GM12872 (cell line): ENCODE results near the gene ZNF543.

Experiments used
- CTCF ChIP-seq: IDR thresholded peaks from 3 replicates; pipeline ENCODE4 v1.5.1; 2011; ENCODE audit warnings: low read depth, mild to moderate bottlenecking, low read length, moderate library complexity; ENCODE audit not compliant: insufficient read depth

Gene ZNF543

GRCh38 chr19:57321116-57321515, 844 bp downstream of the ZNF543 start:
- TF ChIP-seq CTCF: no peak

GRCh38 chr19:57321751-57322150, 1.5 kb downstream of the ZNF543 start:
- no peak for TF ChIP-seq CTCF

- TF ChIP-seq CTCF: no peak
These were observed 4.7 kb downstream of the ZNF543 start for GRCh38 chr19:57324992-57325391.

- no peak for TF ChIP-seq CTCF
These were observed 7.7 kb downstream of the ZNF543 start for GRCh38 chr19:57327993-57328392.

GRCh38 chr19:57334191-57334590, 13.9 kb downstream of the ZNF543 start:
- no peak for TF ChIP-seq CTCF

GRCh38 chr19:57338877-57339276, 18.6 kb downstream of the ZNF543 start:
- TF ChIP-seq CTCF: no peak

- no peak for TF ChIP-seq CTCF
These were observed 22.3 kb downstream of the ZNF543 start for GRCh38 chr19:57342582-57342981.

- no peak for TF ChIP-seq CTCF
These were observed 27.9 kb downstream of the ZNF543 start for GRCh38 chr19:57348136-57348535.
